GM23248 (cell line): ENCODE results near the gene F5.

Experiments
- EZH2 ChIP-seq: fragments of 200-600 bp; sonication (generic); IDR thresholded peaks from 2 replicates; pipeline ENCODE4 v1.6.1; 2018; ENCODE audit warnings: antibody characterized with exemption, mild to moderate bottlenecking; ENCODE audit not compliant: insufficient read depth, poor library complexity, severe bottlenecking
- EZH2phosphoT487 ChIP-seq: fragments of 200-600 bp; sonication (generic); IDR thresholded peaks from 2 replicates; pipeline ENCODE4 v1.6.1; 2018; ENCODE audit warnings: antibody characterized with exemption, moderate library complexity, mild to moderate bottlenecking, low read depth; ENCODE audit not compliant: insufficient read depth

GRCh38 chr1:169472738-169473137 lies 113.5 kb downstream of the F5 start:
- no peak for TF ChIP-seq EZH2
- no peak for TF ChIP-seq EZH2phosphoT487
